Smooth muscle cell (in vitro differentiated cells): Measurements from ENCODE around the gene EYA4. TPM values are rescaled to one million over a fixed set of nuclear protein-coding genes. Genes with fewer than 3 reads are reported as not detected.
A peak's percentile ranks its signal among the peaks of the same experiment; 100 is the strongest.

ENCODE experiments used
- DNase-seq: peaks from one replicate; lab custom pipeline; 2025; ENCODE audit not compliant: unreplicated experiment; lab: John Stamatoyannopoulos, UW
- H2AFZ ChIP-seq: fragments of 200-600 bp; sonication (generic); 2 replicates; pipeline ENCODE4 v1.6.0; 2016; ENCODE audit warnings: antibody characterized with exemption, low read depth, mild to moderate bottlenecking
- H3F3A ChIP-seq: fragments of 200-600 bp; sonication (generic); 2 replicates; pipeline ENCODE4 v1.6.0; 2017; ENCODE audit warnings: antibody characterized with exemption, low read depth
- H3K27ac ChIP-seq: fragments of 200-600 bp; sonication (generic); 2 replicates; pipeline ENCODE4 v1.5.1; 2016; ENCODE audit warnings: low read depth, mild to moderate bottlenecking
- H3K27me3 ChIP-seq: fragments of 200-600 bp; sonication (generic); 2 replicates; pipeline ENCODE4 v1.6.1; 2016; ENCODE audit warnings: low read depth, mild to moderate bottlenecking
- H3K36me3 ChIP-seq: fragments of 200-600 bp; sonication (generic); 2 replicates; pipeline ENCODE4 v1.5.1; 2016; ENCODE audit warnings: low read depth
- H3K4me1 ChIP-seq: fragments of 200-600 bp; sonication (generic); 2 replicates; pipeline ENCODE4 v1.5.1; 2016; ENCODE audit warnings: low read depth
- H3K4me2 ChIP-seq: fragments of 200-600 bp; sonication (generic); 2 replicates; pipeline ENCODE4 v1.6.0; 2016; ENCODE audit warnings: mild to moderate bottlenecking
- H3K4me3 ChIP-seq: fragments of 200-600 bp; sonication (generic); 2 replicates; pipeline ENCODE4 v1.5.1; 2016; ENCODE audit warnings: mild to moderate bottlenecking
- H3K79me2 ChIP-seq: fragments of 200-600 bp; sonication (generic); 2 replicates; pipeline ENCODE4 v1.6.0; 2016; ENCODE audit warnings: low read depth, mild to moderate bottlenecking
- H3K9ac ChIP-seq: fragments of 200-600 bp; sonication (generic); 2 replicates; pipeline ENCODE4 v1.6.0; 2016; ENCODE audit warnings: low read depth
- H3K9me3 ChIP-seq: fragments of 200-600 bp; sonication (generic); replicated peaks from 2 replicates; pipeline ENCODE4 v1.5.1; 2016; ENCODE audit warnings: low read depth
- H4K20me1 ChIP-seq: fragments of 200-600 bp; sonication (generic); 2 replicates; pipeline ENCODE4 v1.6.0; 2016; ENCODE audit warnings: low read depth
- WGBS: methylation state at CpG from one replicate; pipeline ENCODE4 v1.1.7; 2016; ENCODE audit warnings: low lambda C conversion rate; 5-methylcytosine and 5-hydroxymethylcytosine counted together
- polyA plus RNA-seq: library from polyadenylated mRNA; unstranded; fragments of >200 nt; fragmentation: Nextera tagmentation; extraction: Ambion mirVana; gene quantifications from 2 replicates; pipeline ENCODE4 v1.2.1, GENCODE V29; 2016
- total RNA-seq: library from RNA; depleted of rRNA; stranded (reverse); fragments of >200 nt; gene quantifications from 2 replicates; pipeline ENCODE4 v1.2.3, GENCODE V29; 2014
- TF ChIP-seq, protein P1 (sequence below): fragments of 200-600 bp; sonication (generic); IDR thresholded peaks from 2 replicates; pipeline ENCODE4 v1.5.1; 2017; ENCODE audit warnings: borderline replicate concordance, mild to moderate bottlenecking, antibody characterized with exemption; ENCODE audit not compliant: insufficient read depth, poor library complexity, severe bottlenecking

The EYA4 gene
- total and polyA plus RNA-seq, 2 experiments from 2014 or later, result 1.3 TPM; not detected in 1

DNA sequence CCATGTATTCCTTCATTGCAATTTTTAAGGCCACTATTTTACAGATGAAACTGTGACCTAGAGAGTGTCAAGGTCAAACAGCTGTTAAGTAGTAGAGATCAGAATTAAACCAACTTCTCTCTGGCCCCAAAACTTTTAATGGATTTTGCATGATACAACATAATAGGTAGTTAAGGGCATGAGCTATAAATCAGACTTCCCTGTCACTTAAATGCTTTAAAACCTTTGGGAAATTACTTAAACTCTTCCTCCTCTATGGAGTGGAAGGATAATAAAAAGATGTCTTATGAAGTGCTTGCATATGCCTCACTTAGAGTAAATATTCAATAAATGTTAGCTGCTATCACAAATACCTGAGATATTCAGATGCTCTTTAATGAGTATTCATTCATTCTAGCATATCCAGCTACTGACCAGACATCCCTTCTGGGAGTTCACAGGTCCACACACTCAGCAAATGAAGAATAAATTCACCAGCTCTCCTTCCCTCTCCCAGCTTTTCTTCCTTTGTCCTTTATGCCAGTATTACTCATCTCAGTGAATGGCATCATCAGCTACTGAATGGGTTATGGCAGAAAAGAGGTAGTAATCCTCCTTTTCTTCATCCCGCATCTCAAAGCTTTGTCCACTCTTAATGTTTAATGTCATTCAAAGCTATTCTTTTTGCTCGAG is 36.2 kb downstream of the EYA4 start:
- H2AFZ ChIP-seq, result no peak overlapping the region
- no peaks in the 10 kb centered on the region for H4K20me1 ChIP-seq
- no peaks in the 10 kb centered on the region for H3K9me3 ChIP-seq
- peaks cover 12% of the 10 kb centered on the region for H3K27me3 ChIP-seq
- DNase-seq, result no peak
- WGBS, result 91% methylated on average over 2 of the region's 2 CpGs
- no peak overlapping the region for H3K4me2 ChIP-seq
- TF ChIP-seq, protein P1, sequence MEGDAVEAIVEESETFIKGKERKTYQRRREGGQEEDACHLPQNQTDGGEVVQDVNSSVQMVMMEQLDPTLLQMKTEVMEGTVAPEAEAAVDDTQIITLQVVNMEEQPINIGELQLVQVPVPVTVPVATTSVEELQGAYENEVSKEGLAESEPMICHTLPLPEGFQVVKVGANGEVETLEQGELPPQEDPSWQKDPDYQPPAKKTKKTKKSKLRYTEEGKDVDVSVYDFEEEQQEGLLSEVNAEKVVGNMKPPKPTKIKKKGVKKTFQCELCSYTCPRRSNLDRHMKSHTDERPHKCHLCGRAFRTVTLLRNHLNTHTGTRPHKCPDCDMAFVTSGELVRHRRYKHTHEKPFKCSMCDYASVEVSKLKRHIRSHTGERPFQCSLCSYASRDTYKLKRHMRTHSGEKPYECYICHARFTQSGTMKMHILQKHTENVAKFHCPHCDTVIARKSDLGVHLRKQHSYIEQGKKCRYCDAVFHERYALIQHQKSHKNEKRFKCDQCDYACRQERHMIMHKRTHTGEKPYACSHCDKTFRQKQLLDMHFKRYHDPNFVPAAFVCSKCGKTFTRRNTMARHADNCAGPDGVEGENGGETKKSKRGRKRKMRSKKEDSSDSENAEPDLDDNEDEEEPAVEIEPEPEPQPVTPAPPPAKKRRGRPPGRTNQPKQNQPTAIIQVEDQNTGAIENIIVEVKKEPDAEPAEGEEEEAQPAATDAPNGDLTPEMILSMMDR, result no peak
- no peak overlapping the region for H3K4me3 ChIP-seq
- no peaks in the 10 kb centered on the region for H3F3A ChIP-seq
- H3K36me3 ChIP-seq, result no peaks in the 10 kb centered on the region
- H3K9ac ChIP-seq, result no peak overlapping the region
- no peak overlapping the region for H3K27ac ChIP-seq
- H3K79me2 ChIP-seq, result no peaks in the 10 kb centered on the region
- no peaks in the 10 kb centered on the region for H3K4me1 ChIP-seq

DNA sequence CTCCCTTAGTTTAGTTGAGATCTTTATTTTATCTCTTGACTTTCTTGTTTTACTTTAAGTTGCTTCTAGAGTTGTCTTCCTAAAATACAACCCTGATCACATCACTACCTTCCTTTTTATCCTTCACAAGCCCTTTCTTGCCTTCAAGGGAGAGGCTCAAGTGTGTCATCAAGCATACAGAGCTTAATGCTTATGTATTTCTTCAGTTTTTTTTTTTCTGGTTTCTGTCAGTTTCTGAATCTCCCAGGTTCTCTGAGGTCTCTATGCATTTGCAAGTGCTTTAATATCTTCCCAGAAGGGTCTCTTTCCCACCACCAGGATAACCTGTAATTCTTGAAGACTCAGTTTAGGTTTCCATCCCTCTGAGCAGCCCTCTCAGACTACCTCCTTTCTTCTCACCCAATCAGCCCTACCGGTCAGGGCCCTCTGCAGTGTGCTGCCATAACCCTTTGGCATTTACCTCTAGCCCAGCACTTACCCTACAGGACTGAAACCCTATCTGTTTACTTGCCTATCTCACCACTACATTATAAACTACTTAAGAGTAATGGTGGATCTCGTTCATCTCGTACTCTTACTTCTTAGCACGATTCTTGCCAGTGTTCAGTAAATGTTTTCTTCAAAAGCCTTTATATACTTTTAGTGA is 36.9 kb downstream of the EYA4 start:
- Histone ChIP-seq H3K27me3 (peaks cover 12% of the 10 kb centered on the region), H3K9me3 (no peaks in the 10 kb centered on the region), H3K79me2 (no peaks in the 10 kb centered on the region), H3K9ac (no peak overlapping the region), H3K36me3 (no peaks in the 10 kb centered on the region), H3K4me3 (no peak overlapping the region), H3K27ac (no peak overlapping the region), H3F3A (no peaks in the 10 kb centered on the region), H4K20me1 (no peaks in the 10 kb centered on the region), H3K4me1 (no peaks in the 10 kb centered on the region), H2AFZ (no peak overlapping the region), H3K4me2 (no peak overlapping the region)
- WGBS, result 80% methylated on average over 4 of the region's 4 CpGs
- TF ChIP-seq, protein P1, result no peak
- no peak for DNase-seq

DNA sequence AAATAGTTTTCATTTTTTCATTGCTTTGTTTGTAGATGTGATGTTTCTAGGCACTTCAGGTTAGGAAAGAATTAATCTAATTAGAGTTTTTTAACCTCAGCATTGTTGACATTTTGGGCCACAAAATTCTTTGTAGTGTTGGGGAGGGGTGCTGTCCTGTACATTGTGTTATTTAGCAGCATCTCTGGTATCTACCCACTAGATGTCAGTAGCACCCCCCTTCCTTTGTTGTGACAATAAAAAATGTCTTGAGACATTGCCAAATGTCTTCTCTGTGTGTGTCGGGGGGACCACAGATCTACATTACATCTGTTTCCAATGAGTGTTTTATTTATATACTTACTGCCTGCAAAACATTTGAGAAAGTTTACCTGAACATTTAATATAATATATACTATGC is 45.6 kb downstream of the EYA4 start:
- no peaks in the 10 kb centered on the region for H3F3A ChIP-seq
- H3K27me3 ChIP-seq, result no peaks in the 10 kb centered on the region
- no peak overlapping the region for H2AFZ ChIP-seq
- TF ChIP-seq, protein P1, result peak; percentile 39
- WGBS, result 39% methylated on average over 1 of the region's 1 CpG
- no peak overlapping the region for H3K9ac ChIP-seq
- no peaks in the 10 kb centered on the region for H3K4me1 ChIP-seq
- H3K4me2 ChIP-seq, result no peak overlapping the region
- H3K4me3 ChIP-seq, result no peak overlapping the region
- no peak for DNase-seq
- H3K27ac ChIP-seq, result no peak overlapping the region
- H3K79me2 ChIP-seq, result no peaks in the 10 kb centered on the region
- no peaks in the 10 kb centered on the region for H4K20me1 ChIP-seq
- no peaks in the 10 kb centered on the region for H3K36me3 ChIP-seq
- H3K9me3 ChIP-seq, result no peaks in the 10 kb centered on the region
